Measurements from ENCODE around the gene IP6K3.

Gene IP6K3

GRCh38 chr6:33777398-33778388, 31.0 kb upstream of the IP6K3 start:
- H3K4me3 ChIP-seq (ENCODE audit: low read depth, low read length), result no peak overlapping the region

GRCh38 chr6:33776764-33777163, 30.1 kb upstream of the IP6K3 start:
- H3K4me3 ChIP-seq (ENCODE audit: low read depth, low read length), result no peak overlapping the region

DNA sequence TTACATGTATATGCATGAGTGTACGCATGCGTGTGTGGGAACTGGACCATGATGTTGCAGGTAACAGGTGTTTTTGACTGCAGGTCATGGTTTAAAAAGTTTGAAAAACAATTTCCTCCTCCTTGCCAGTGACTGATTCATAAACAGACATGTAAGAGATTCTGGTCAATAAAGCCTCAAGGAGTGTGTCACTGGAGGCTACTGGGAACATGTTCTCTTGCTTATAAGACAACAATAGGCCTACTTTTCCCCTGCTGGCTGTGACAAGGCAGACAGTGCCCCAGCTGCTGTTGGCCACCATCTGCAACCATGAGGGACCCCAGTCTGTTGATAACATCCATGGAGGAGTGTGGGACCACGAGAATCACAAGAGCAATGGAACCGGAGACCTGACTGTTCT, 29.5 kb upstream of the IP6K3 start:
- no peak overlapping the region for H3K4me3 ChIP-seq (ENCODE audit: low read depth, low read length)

GRCh38 chr6:33774774-33775173, 28.1 kb upstream of the IP6K3 start:
- H3K4me3 ChIP-seq (ENCODE audit: low read depth, low read length), result no peak overlapping the region

DNA sequence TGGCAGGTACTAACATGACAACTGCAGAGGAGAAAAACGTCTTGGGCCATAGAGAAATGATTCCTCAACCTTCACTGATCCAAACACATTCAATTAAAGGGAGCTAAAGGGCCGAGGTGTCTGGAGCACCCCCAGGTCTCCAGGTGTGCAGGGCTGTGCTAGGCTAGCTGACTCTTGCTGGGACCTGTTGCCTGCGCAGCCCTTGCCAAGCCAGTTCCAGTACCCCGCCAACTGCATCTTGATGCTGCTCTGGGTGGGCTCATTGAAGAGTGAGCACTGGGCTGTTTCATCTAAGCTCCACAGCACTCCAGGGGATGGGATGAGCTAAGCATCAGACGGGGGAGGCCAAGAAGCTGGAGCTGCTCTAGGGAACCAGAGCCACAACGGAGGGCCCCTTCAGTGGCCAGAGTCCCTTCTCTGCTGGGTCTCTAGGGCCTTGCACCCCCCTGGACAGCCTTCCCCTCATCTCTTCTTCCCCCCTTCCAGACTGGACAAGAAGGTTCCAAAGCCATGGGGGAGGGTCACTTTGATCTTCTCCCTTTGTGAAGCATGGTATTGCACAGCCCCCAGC, 26.3 kb upstream of the IP6K3 start:
- H3K4me3 ChIP-seq (ENCODE audit: low read depth, low read length), result no peak overlapping the region

DNA sequence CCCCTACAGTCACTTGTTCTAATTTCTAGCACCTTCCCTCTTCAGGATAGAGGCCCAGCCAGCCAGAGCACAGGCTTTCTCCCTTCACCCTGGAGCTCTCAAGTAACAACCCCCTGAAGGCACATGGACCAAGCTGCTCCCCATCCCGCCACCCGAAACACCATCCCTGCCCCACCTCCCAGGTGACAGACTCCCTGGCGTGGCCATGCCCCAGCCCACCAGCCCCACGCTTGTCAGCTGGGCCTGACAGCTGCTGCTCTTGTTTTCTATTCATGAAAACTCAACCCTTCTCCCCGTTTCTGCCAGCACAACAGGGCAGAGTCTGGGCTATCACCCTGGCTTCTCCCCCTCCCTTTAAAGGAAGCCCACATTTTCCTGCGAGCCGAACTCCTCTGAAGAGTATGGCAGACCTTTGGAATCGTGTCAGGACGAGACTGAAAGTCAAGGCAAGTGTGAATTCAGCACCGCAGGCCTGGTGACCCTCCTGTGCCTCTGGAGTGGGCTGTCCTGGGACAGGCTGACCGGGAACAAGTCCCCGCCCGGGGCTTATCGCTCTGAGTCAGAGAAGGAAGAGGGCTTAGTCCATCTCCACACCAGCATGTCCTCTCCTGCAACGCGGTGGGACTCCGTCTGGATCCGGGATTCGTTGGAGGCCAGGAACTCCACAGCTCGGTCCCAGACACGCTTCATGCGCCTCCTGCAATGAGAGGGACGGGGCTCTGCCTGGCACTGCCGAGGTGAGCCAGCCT, 25.6 kb upstream of the IP6K3 start:
- no peak overlapping the region for H3K4me3 ChIP-seq (ENCODE audit: low read depth, low read length)

GRCh38 chr6:33771146-33772081, 24.7 kb upstream of the IP6K3 start:
- H3K4me3 ChIP-seq (ENCODE audit: low read depth, low read length), result no peak overlapping the region

- H3K4me3 ChIP-seq (ENCODE audit: low read depth, low read length), result no peak overlapping the region
Observed at GRCh38 chr6:33770833-33771145, 24.1 kb upstream of the IP6K3 start.

DNA sequence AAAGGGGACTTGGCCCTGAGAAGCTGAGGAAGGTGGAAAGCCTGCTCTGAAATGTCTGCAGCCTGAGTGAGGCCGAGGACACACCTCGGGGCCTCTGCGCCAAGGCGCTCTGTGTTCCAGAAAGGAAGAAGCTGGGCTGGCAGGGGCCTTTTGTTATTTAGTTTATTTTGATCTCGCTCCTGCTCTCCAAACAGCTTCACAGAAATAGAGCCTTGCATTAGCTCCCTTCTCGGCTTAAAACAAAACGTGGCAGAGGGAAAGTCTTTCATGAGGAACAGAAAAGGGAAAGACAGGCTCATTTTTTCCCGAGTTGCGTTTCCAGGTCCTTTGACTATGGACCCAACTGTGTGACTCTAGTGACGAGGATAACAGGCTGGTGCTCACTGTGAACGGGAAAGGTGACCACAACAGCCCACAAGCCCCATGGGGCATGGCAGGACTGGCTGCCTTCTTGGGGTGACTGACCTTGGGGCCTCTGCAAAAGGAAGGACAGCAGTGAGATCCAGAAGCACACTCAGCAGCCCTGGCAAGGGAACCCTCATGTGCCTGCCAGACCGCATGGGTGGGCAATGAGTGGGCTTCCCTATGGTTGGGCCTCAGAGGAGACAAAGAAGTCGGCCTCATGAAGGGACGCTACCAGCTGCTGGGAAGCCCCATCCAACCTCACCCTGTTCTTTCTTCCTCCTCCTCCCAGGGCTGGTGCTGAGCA, 23.6 kb upstream of the IP6K3 start:
- no peak overlapping the region for H3K4me3 ChIP-seq (ENCODE audit: low read depth, low read length)

GRCh38 chr6:33769248-33769821, 22.6 kb upstream of the IP6K3 start:
- H3K4me3 ChIP-seq (ENCODE audit: low read depth, low read length), result no peak overlapping the region

GRCh38 chr6:33768644-33769120, 22.0 kb upstream of the IP6K3 start:
- H3K4me3 ChIP-seq (ENCODE audit: low read depth, low read length), result no peak overlapping the region

DNA sequence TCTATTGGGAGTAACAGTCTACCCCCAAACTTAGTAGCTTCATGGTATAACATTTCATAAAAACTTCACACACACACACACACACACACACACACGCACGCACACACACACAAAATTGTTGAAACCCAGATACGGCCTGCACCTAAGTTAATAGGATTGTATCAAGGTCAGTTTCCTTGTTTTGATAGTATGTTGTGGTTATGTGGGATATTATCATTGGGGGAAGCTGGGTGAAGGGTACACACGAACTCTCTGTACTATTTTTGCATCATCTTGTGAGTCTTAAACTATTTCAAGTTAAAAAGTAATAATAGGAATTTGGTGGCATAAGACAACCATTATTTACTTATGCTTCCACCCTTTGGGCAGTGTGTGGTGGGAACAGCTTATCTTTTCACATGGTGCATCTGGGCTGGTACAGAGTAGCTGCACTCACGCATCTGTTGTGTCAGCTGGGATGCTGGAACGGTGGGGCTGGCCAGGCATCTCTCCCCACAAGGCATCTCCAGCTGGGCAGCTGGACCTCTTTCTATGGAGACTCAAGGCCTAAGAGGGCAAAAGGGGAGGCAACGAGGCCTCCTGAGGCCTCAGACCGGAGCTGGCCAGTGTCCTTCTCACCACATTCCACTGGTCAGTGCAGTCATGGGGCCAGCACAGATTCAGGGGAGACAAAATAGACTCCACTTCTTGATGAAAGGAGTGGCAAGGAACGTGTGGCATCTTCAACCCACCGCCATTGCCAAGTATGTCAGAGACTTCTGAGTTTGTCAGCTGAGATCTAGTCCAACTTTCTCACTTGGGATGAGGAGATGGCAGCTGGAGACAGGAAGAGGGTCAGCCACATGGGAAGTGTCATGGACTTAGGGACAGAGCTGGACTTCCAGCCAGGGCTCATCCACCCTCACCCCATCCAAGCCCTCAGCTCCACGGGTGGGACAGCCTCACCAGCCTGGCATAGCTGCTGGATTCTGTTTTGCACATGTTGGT, 20.5 kb upstream of the IP6K3 start:
- no peak overlapping the region for H3K4me3 ChIP-seq (ENCODE audit: low read depth, low read length)

- no peak overlapping the region for H3K4me3 ChIP-seq (ENCODE audit: low read depth, low read length)
Observed at GRCh38 chr6:33765368-33765767, 18.7 kb upstream of the IP6K3 start.

DNA sequence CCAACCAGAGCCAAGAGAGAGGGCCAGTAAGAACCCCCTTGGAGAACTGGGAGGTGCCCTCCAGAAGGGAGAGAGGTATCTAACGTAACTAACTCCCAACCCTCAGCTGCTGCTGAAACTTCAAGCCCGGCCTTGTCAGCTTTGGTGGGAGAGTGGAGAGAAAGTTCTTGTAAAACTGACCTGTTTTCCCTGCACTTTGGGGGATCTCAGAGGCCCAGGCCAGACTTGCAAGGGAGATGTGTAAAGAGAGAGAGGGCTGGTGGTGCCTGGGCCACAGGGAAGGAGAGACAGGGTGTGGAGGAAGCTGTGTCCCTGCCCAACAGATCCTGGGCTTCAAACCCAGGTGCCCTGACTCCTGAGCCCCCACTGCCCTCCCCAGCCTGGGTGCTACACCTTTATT, 17.3 kb upstream of the IP6K3 start:
- no peak overlapping the region for H3K4me3 ChIP-seq (ENCODE audit: low read depth, low read length)

DNA sequence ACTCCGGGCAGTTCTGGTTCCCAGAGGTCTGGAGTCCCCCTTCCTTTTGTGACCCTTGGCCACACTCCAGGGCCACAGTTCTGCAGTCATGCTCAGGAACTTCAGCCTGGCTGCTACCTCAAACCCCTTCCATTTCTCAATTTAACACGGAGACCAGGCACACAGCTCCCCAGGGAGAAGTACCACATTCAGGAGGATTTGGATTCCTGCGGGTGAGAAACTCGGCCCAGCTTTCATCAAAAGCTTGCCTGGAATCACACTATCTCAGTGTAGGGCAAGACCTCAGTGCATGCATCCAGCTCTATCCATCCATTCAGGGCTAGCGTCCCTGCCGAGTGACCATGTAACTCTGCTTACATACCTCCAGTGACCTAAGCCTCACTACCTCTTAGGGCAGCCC, 16.8 kb upstream of the IP6K3 start:
- H3K4me3 ChIP-seq (ENCODE audit: low read depth, low read length), result no peak overlapping the region

- no peak overlapping the region for H3K4me3 ChIP-seq (ENCODE audit: low read depth, low read length)
Observed at GRCh38 chr6:33762713-33763112, 16.0 kb upstream of the IP6K3 start.

- H3K4me3 ChIP-seq (ENCODE audit: low read depth, low read length), result no peak overlapping the region
Observed at GRCh38 chr6:33761922-33762629, 15.4 kb upstream of the IP6K3 start.

GRCh38 chr6:33761581-33761921, 14.8 kb upstream of the IP6K3 start:
- H3K4me3 ChIP-seq (ENCODE audit: low read depth, low read length), result no peak overlapping the region

All from iPS-11a (cell line).